ENCODE data around the gene GNMT.
A peak's percentile ranks its signal among the peaks of the same experiment; 100 is the strongest.
"Not testable (repeated sequence)": the region's sequence is repeated elsewhere in the genome, so short reads cannot be mapped to it uniquely, and the experiment has no call there.

GNMT gene

GRCh38 chr6:42960243-42961019 is at the start of gene GNMT:
GNMT (plus strand) TSS chr6:42960754; CDS start chr6:42960768, 14 bp downstream.
- no peak for DNase-seq

DNA sequence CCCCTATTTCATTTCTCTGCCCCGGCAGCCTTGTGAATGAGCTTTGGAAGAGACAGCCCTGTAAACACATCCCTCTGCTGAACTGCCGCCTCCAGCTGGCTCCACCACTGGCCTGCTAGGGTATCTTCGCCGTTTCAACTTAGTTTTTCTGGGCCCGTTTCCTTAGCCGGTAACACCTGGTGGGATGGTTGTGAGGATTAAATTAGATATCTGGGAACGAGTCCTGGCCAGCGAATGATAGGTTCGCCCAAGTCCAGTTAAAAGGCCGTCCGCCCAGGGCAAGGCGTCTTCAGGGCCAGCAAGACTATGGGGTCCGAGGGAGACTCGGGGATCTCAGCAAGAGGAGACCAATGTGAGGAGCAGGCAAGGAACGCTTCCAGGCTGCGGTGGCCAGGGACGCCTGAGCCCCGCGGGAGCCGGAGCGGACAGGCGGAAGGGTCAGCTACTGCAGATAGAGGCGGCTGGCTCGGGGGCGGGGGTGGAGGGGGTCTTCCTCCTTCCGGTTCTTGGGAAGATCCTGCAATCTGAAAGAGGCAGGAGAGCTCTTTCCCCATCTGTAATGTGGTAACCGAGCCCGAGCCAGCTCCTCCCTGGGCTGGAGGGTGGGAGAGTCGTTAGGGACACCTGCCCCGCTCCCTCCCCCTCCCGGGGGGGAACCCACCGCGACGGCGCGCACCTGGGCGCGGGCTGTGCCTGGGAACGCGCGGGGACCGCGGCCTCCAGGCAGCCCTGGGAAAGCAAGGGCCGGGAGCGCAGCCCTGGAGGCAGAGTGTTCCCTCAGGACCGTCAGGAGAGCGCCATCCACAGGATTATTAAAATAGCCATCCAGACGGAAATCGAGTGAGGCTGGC is 49.2 kb upstream of the GNMT start:
- no peak for DNase-seq

GRCh38 chr6:42914546-42914945 is 46.0 kb upstream of the GNMT start:
- no peak for DNase-seq

DNA sequence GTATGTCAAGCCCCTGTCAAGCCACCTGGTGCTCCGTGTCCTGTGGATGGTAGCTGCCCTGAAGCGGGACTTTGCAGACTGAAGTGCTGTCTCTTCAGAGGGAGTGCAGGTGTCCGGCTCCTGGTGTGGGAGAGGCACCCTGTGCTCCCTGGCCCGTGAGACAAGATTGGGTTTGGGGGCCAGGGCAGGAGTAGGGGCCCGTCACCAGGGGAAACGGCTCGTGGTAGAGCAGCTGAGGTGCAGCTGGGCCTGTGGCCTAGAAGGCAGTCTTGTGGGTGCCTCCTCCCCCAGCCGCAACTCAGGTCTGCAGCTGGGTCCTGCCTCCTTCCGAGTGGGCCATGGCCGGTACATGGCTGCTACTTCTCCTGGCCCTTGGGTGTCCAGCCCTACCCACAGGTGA is 44.8 kb upstream of the GNMT start, which contains the start of gene PTCRA:
TSS of gene PTCRA (plus strand) at position 322 of the 400 bp plus-strand sequence. CDS start at position 339, 17 bp downstream.
- DNase-seq, result no peak

DNA sequence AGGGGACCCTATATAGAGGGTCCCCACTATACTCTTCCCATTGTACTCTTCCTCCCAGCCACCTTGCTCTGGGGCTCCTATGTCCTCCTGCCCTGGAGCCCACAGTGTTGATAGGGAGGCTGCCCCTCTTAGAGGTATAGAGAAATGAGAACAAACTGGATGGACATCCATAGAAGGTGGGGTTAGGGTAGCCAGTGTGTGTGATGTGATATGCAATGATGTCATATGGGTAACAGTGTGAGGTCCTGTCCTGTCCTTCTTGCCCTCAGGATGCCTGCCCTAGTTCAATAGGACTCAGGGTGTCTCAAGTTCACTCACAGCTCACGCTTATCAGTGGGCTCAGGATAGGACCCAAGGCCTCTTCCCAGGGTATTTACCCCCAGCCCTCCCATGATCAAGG is 44.3 kb upstream of the GNMT start:
- no peak for DNase-seq

DNA sequence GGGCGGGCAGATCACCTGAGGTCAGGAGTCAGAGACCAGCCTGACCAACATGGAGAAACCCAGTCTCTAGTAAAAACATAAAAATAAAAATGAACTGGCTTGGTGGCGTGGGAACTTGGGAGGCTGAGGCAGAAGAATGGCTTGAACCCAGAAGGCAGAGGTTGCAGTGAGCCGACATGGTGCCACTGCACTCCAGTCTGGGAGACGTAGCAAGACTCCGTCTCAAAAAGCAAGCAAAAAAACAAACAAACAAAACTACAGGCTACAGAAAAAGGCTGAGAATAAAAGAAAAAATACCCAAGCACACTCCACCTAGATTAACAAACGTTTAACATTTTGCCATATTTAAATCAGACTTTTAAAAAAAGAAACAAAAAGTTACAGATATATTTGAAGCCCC is 38.8 kb upstream of the GNMT start:
- DNase-seq, result no peak

GRCh38 chr6:42923666-42924065 is 36.9 kb upstream of the GNMT start:
- no peak for DNase-seq

GRCh38 chr6:42925248-42925857 is 35.2 kb upstream of the GNMT start:
- DNase-seq, result no peak

DNA sequence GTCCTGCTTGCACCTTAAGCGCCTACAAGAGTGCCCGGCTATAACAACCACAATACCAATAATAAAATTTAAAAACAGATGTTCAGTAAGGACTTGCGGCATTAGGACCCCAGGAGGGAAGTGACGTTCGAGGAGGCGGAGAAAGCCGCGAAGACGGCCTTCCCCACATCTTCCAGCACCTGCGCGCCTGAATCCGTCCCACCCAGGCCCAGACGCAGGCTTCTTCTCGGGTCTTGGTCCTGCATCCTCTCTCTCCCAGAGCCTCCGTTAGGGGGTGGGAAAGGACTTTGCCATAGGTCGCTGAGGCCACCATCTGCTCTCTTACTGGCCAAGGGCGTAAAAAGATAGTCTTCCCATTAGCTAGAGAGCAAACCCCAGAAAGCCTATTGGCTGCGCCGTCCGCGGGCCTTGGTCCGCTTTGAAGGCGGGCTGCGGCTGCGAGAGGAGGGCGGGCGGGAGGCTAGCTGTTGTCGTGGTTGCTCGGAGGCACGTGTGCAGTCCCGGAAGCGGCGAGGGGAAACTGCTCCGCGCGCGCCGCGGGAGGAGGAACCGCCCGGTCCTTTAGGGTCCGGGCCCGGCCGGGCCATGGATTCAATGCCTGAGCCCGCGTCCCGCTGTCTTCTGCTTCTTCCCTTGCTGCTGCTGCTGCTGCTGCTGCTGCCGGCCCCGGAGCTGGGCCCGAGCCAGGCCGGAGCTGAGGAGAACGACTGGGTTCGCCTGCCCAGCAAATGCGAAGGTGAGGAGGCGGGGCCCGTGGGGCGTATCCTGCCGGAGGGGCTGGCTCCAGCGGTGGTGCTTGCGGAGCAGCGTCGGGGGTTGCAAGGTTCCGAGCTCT is 31.4 kb upstream of the GNMT start, which contains the start of gene CNPY3:
TSS of gene CNPY3 (plus strand) at position 495 of the 835 bp plus-strand sequence. CDS start at position 586, 91 bp downstream.
- peak; percentile 90 for DNase-seq

DNA sequence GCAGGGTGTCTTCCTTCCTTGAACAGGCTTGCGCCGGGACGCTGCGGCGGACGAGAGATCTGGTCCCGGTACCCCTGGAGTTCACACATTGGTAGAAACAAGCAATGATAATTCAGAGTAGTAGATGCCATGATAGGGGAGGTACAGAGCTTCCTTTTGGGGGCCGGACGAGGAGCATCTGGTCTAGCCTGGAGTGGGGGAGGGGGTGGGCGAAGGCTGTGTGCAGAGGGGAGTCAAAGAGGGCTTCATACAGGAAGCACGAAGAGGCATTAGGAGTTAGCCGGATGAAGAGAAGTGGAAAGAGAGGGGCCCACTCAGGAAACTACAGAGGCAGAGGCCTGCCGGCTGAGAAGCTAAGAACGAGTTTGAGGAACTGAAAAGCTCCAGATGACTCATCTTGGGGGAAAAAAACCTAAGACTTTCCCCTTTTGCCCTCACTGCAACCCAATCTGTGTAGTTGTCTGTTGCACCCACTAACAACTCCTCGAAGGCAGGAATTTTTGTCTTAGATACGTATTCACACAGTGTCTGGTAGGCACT is 30.7 kb upstream of the GNMT start:
- DNase-seq, result no peak

DNA sequence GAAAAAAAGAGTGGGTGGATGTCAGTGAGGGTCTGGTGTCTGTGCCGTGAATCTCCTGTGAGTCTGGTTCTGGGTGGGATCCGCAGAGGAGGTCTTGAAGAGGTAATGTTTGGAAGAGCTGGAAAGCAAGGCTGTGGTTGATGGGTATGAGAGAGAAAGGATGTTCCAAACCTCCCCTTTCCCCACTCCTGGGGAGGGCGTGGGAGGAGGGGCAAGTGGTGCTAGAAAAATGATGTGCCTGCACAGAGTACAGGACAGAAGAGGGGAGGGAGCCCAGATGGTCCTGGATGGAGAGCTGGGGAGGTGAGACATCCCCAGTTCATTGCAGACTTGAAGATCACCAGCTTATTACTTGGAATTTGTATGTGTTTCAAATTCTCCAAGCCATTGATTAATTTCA is 28.1 kb upstream of the GNMT start:
- no peak for DNase-seq

DNA sequence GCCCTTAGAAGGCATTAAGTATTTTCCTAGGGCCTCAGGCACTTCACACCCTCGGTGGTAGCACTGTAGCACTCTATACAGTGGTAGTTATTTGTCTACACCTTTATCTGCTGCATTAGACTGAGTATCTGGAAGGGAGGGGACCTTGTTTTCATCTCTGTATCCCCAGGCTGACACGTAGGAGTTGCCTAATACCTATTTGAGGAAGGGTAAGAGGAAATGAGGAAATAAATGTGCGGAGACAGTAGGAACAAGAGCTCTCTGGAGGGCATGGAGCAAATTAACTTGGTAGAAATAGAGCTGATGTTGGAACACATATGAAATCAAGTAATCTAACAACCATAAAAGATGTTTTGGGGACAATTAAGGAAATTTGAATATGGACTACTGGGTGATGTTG is 27.3 kb upstream of the GNMT start:
- no peak for DNase-seq

DNA sequence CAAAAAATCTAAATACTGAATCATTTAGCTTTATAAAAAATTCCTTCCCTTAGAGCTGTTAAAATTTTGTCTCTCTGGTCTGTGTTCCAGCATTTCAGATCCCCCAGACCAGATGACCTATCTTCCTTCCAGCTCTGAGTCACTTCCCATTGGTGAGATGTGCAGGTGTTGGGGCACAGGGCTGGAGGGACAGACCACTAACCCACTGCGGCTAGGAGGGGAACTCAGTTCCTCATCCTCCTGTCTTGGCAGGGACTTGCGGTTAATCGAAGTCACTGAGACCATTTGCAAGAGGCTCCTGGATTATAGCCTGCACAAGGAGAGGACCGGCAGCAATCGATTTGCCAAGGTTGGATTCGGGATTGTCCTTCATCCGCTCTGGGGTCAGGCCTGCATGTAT is 25.2 kb upstream of the GNMT start:
- no peak for DNase-seq

DNA sequence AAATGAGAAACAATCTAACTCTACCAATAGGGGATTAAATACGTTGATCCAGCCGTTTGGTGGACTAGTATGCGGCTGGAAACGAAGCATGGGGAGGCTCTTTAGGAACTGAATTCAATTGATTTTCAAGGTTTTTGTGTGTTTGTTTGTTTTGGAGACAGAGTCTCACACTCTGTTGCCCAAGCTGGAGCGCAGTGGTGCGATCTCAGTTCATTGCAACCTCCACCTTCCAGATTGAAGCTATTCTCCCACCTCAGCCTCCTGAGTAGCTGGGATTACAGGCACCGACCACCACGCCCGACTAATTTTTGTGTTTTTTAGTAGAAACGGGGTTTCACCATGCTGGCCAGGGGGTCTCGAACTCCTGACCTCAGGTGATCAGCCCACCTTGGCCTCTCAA is 24.2 kb upstream of the GNMT start:
- DNase-seq, result no peak

DNA sequence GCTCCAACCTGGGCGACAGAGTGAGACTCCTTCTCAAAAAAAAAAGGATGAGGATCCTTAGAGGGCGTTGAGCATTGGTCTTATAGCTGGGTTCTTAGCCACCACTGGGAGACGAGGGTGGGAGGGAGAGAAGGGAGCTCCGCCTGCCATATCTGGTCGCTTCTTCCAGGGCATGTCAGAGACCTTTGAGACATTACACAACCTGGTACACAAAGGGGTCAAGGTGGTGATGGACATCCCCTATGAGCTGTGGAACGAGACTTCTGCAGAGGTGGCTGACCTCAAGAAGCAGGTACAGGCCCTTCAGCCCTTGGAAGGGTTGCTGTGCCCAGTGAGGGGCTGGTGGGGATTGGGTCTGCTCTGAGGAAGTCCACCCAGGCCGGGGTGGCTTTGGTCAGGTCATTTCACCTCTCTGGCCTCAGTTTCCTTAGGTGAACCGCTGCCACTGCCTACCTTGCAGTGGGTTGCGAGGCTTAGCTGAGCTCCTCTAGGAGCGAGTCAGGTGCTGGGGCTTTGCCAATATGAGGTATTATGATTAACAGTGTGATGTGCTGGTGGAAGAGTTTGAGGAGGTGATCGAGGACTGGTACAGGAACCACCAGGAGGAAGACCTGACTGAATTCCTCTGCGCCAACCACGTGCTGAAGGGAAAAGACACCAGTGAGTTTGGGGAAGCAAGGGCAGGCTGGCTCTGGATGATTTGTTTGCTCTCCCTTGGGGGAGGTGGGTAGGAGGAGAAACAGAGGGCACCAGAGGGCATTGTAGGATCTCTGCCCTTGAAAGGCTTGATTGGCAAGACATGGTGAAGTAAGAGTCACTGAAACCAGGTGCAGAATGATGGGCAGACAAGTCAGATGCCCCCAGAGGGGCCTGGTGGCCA is 22.8 kb upstream of the GNMT start:
- DNase-seq, result no peak

- no peak for DNase-seq
These were observed 22.1 kb upstream of the GNMT start for GRCh38 chr6:42938428-42938796.

- no peak for DNase-seq
These were observed 21.4 kb upstream of the GNMT start for GRCh38 chr6:42938987-42939809.

GRCh38 chr6:42939810-42940167 is 20.8 kb upstream of the GNMT start:
- DNase-seq, result no peak

DNA sequence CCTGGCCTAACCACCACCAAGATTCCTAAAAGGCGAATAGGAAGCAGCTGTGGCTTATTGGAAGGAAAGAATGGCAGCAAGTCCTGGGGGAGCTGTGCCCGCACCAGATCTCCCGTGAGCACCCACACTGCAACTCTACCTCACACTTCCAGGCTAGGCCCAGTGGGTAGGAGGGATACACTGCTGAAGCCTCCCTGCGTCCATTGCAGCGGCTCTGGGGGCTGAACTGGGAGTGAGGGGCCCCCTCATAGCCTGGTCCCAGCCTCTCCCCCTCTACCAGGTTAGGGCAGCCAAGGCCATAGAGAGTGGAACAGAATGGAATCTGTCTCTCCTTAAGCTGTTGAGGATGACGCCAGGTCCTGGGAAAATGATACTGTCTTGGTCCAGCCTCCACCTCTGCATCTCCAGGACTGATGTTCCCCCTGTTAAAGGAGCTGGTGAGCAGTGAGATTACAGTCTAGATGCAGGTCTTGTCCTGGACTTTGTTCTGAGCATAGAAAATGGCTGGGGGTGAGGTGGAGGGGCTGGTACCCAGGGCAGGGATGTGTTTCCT is 20.0 kb upstream of the GNMT start:
- DNase-seq, result no peak

DNA sequence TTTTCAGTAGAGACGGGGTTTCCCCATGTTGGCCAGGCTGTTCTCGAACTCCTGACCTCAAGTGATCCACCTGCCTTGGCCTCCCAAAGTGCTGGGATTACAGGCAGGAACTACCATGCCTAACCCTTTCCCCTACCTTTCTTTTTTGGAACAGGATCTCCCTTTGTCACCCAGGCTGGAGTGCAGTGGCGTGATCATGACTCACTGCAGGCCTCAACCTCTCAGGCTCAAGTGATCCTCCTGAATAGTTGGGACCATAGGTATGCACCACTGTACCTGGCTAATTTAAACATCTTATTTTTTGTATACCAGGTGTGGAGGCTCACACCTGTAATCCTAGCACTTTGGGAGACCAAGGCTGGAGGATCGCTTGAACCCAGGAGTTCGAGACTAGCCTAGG is 19.2 kb upstream of the GNMT start:
- DNase-seq, result not testable (repeated sequence)

Data from NCI-H187 treated with DMSO at 0.1 percent for 48 hours (cell line).